WTC11 (cell line): Measurements from ENCODE around the gene CACNA2D1.

ENCODE experiments used
- CBFB ChIP-seq: sonication (generic); formaldehyde crosslinking; IDR thresholded peaks from 2 replicates; pipeline ENCODE4 v1.8.1; 2022; ENCODE audit warnings: mild to moderate bottlenecking, low read depth, missing genetic modification reagents
- CREM ChIP-seq: sonication (generic); formaldehyde crosslinking; IDR thresholded peaks from 2 replicates; pipeline ENCODE4 v1.8.1; 2022; ENCODE audit warnings: mild to moderate bottlenecking, missing genetic modification reagents, moderate library complexity
- CTCF ChIP-seq: fragments of 200-600 bp; IDR thresholded peaks from 2 replicates; pipeline ENCODE4 v1.8.0; 2022; ENCODE audit warnings: antibody characterized with exemption
- ERG ChIP-seq: fragments of 250-450 bp; sonication (Bioruptor Pico); IDR thresholded peaks from 2 replicates; pipeline ENCODE4 v1.8.0; 2021; ENCODE audit warnings: mild to moderate bottlenecking
- KAT7 ChIP-seq: sonication (generic); formaldehyde crosslinking; IDR thresholded peaks from 2 replicates; pipeline ENCODE4 v1.8.1; 2023; ENCODE audit warnings: missing genetic modification reagents, mild to moderate bottlenecking, borderline replicate concordance
- MAX ChIP-seq: sonication (generic); formaldehyde crosslinking; IDR thresholded peaks from 2 replicates; pipeline ENCODE4 v1.8.0; 2022; ENCODE audit warnings: mild to moderate bottlenecking, missing genetic modification reagents
- ZMAT4 ChIP-seq: fragments of 250-450 bp; sonication (Bioruptor Pico); IDR thresholded peaks from 2 replicates; pipeline ENCODE4 v1.9.0; 2021; ENCODE audit warnings: mild to moderate bottlenecking
- ZNF263 ChIP-seq: sonication (generic); formaldehyde crosslinking; IDR thresholded peaks from 2 replicates; pipeline ENCODE4 v1.8.1; 2022; ENCODE audit warnings: low read depth, mild to moderate bottlenecking, moderate library complexity, missing genetic modification reagents
- ZNF281 ChIP-seq: sonication (generic); formaldehyde crosslinking; IDR thresholded peaks from 2 replicates; pipeline ENCODE4 v1.8.0; 2023; ENCODE audit warnings: mild to moderate bottlenecking, missing genetic modification reagents
- ZNF416 ChIP-seq: fragments of 250-450 bp; sonication (Bioruptor Pico); IDR thresholded peaks from 2 replicates; pipeline ENCODE4 v1.9.0; 2021; ENCODE audit warnings: mild to moderate bottlenecking, inconsistent platforms
- ZNF671 ChIP-seq: fragments of 250-450 bp; sonication (Bioruptor Pico); IDR thresholded peaks from 2 replicates; pipeline ENCODE4 v1.8.0; 2021; ENCODE audit warnings: mild to moderate bottlenecking

GRCh38 chr7:82128546-82128945, 315.0 kb downstream of the CACNA2D1 start:
- TF ChIP-seq ZNF671 (CRISPR knock-in tag) (no peak), CTCF (no peak), ZNF263 (CRISPR knock-in tag) (no peak), ERG (CRISPR knock-in tag) (no peak), ZMAT4 (CRISPR knock-in tag) (no peak), CBFB (CRISPR knock-in tag) (no peak), KAT7 (CRISPR knock-in tag) (no peak), CREM (CRISPR knock-in tag) (no peak), ZNF416 (CRISPR knock-in tag) (no peak), MAX (CRISPR knock-in tag) (no peak), ZNF281 (CRISPR knock-in tag) (no peak)
